Urinary bladder (tissue), 4 donors: ENCODE measurements around the gene MAPRE2. TPM values are rescaled to one million over a fixed set of nuclear protein-coding genes. Genes with fewer than 3 reads are reported as not detected.

Source experiments
- DNase-seq: peaks from one replicate; pipeline ENCODE4 v3.0.0-alpha.2; 2015; ENCODE audit errors: extremely low spot score
- H3K27ac ChIP-seq: one replicate; pipeline ENCODE4 v1.5.1; 2013; ENCODE audit warnings: low read depth, mild to moderate bottlenecking, moderate library complexity
- H3K36me3 ChIP-seq: one replicate; pipeline ENCODE4 v1.6.1; 2013; ENCODE audit warnings: mild to moderate bottlenecking, moderate library complexity; ENCODE audit not compliant: insufficient read depth
- H3K4me1 ChIP-seq: one replicate; pipeline ENCODE4 v1.6.1; 2013; ENCODE audit warnings: mild to moderate bottlenecking, moderate library complexity; ENCODE audit not compliant: insufficient read depth
- H3K4me3 ChIP-seq: one replicate; pipeline ENCODE4 v1.5.1; 2013; ENCODE audit warnings: low read depth, low read length
- WGBS: extraction: QIAGEN DNeasy Blood & Tissue Kit; methylation state at CpG from one replicate; pipeline ENCODE4 v1.1.7; 2013; 5-methylcytosine and 5-hydroxymethylcytosine counted together
- polyA plus RNA-seq: library from polyadenylated mRNA; stranded (reverse); fragments of 200-250 nt; gene quantifications from one replicate; pipeline ENCODE4 v1.2.3, GENCODE V29; 2013
- total RNA-seq: library from RNA; depleted of rRNA; stranded (reverse); fragments of >200 nt; gene quantifications from one replicate; pipeline ENCODE4 v1.2.3, GENCODE V29; 2014
- donor health status: healthy with polysubstance abuse.
- donor health status: healthy.

Gene MAPRE2
- total and polyA plus RNA-seq, 2 donors: 21.7 to 42.0 TPM

GRCh38 chr18:35083174-35083712 lies 42.0 kb downstream of the MAPRE2 start:
- Histone ChIP-seq H3K4me3 (no peak overlapping the region), H3K4me1 (peaks cover 1% of the 10 kb centered on the region), H3K27ac (no peak overlapping the region), H3K36me3 (peaks cover 3% of the 10 kb centered on the region)
- WGBS: 88% methylated on average over 3 of the region's 3 CpGs
- no peak for DNase-seq

DNA sequence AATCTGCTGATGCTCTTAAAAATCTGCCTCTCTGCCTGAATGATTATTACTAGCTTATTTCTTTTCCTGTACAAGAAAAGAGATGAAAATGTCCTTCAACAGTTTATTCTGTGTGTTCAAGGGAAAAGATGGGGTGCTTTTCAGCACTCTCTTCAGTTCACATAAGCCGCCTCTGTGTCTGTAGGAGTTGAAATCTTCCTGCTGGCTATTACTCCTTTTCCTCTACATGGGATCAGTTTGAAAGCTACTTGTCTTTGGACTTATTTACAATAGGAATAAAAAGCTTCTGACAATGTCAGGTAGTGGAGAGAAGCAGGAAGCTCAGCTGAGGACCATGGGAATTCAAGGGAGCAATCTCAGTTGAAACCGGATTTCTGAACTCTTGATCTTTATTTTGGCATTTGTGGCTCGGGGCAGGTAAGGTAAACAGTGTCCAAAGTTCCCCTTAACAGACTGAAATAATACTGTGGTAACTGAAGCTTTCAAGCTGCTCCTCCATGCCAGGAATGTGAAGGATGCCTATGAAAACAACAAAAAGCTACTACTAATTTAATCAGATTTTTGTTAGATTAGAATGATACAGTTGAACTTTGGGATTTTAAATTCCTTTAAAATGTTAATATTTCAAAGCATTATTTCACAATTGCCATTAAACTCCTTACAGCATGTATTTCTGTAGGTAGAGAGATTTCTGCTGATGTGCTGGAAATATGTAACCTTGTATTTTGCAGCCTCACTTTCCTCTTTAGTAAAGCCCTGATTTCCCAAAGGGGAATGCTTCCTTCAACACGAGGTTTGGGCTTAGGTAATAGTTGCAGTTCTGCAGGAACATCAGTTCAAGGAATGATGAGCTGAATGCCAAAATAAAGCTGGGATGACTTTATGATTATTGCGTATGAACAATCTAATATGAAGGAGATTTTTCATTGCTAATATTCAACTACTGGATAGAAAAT lies 43.6 kb downstream of the MAPRE2 start:
- Histone ChIP-seq H3K4me3 (no peak overlapping the region), H3K4me1 (peaks cover 1% of the 10 kb centered on the region), H3K27ac (no peak overlapping the region), H3K36me3 (peaks cover 3% of the 10 kb centered on the region)
- no peak for DNase-seq
- 66% methylated on average over 5 of the region's 5 CpGs for WGBS

DNA sequence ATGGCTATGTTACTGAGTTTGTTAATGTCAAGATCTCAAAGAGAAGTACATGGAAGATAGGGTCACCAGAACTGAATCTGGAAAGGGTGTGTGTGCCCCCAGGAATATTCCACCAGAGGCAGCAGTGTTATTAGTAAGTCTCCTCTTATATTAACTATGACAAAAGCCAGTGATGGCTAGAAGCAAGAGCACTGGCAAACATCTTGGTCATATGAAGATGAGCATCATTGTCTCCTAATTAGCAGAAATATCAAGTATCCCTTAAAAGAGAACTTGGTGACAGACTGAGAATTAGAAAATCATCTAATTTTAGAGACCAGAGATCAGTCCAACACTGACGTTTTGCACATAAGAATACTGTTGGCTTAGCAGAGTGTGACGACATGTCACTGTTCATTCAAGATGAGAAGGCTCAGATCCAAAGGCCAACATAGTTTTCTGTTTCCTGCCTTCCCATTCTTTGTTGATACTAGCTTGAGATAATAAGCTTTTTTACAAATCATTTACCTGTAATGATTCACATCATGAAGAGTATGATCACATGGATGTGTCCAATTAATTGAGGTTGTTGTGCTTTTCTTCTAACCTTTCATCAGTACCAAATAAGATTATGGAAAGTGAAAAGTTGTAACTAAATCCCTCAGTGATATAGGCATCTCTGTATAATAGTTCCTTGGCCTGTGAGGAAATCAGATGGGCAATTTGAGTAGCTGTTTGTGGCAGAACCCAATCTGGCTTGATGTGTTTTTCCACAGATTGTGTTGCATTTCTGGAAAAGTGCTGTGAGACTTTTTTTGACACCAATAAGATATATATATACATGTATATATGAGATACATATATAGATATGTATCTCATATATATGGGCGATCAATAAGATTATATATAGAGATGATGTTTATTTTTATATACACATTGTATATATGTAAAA lies 44.5 kb downstream of the MAPRE2 start:
- WGBS: 72% methylated on average over 3 of the region's 3 CpGs
- Histone ChIP-seq H3K4me1 (peaks cover 1% of the 10 kb centered on the region), H3K27ac (no peak overlapping the region), H3K4me3 (no peak overlapping the region), H3K36me3 (peaks cover 3% of the 10 kb centered on the region)
- no peak for DNase-seq

DNA sequence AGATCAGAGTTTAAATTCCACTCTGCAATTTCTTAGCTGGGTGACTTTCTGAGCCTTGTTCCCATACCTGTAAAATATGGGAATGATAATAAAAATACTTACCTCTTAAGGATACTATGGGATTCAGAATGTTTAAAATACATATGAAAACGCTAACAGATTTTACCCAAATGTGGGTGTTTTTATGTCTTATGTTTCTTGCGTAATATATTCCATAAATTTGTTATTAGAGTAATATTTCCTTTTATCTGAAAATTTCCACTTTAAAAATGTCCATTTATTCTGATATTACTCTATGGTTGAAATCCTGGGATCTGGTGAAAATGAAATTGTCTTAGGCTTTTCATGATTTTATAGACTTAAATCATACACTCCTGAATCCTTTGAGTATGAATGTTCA lies 45.5 kb downstream of the MAPRE2 start:
- H3K4me1 ChIP-seq: peaks cover 1% of the 10 kb centered on the region

DNA sequence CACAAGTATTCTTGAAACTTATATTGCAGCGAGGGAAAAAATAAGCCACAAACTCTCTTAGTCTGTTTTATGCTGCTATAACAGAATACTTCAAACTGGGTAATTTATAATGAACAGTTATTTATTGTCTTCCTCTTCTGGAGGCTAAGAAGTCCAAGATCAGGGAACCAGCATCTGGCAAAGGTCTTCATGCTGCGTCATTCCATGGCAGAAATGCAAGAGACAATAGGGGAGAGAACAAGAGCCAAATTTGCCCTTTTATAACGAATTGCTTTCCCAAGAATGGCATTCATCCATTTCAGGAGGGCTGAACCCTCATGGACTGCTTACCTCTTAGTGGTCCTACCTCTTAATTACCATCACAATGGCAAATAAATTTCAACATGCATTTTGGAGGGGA lies 46.5 kb downstream of the MAPRE2 start:
- Histone ChIP-seq H3K27ac (no peak overlapping the region), H3K4me3 (no peak overlapping the region), H3K4me1 (peaks cover 1% of the 10 kb centered on the region), H3K36me3 (peaks cover 3% of the 10 kb centered on the region)
- DNase-seq: no peak
- WGBS: 90% methylated on average over 3 of the region's 3 CpGs

More for the DNA sequence above, 45.5 kb downstream of the MAPRE2 start:
- H3K27ac ChIP-seq: no peak overlapping the region
- 98% methylated on average over 2 of the region's 2 CpGs for WGBS
- DNase-seq: no peak
- peaks cover 3% of the 10 kb centered on the region for H3K36me3 ChIP-seq
- no peak overlapping the region for H3K4me3 ChIP-seq

GRCh38 chr18:35088921-35089320 lies 47.7 kb downstream of the MAPRE2 start:
- Histone ChIP-seq H3K4me3 (no peak overlapping the region), H3K4me1 (peaks cover 1% of the 10 kb centered on the region), H3K36me3 (peaks cover 3% of the 10 kb centered on the region), H3K27ac (no peak overlapping the region)
- WGBS: 90% methylated on average over 3 of the region's 3 CpGs
- DNase-seq: no peak

GRCh38 chr18:35089382-35089781 lies 48.2 kb downstream of the MAPRE2 start:
- H3K4me3 ChIP-seq: no peak overlapping the region
- DNase-seq: no peak
- peaks cover 3% of the 10 kb centered on the region for H3K36me3 ChIP-seq
- no peak overlapping the region for H3K27ac ChIP-seq
- WGBS: 84% methylated on average over 1 of the region's 1 CpG
- peaks cover 1% of the 10 kb centered on the region for H3K4me1 ChIP-seq

DNA sequence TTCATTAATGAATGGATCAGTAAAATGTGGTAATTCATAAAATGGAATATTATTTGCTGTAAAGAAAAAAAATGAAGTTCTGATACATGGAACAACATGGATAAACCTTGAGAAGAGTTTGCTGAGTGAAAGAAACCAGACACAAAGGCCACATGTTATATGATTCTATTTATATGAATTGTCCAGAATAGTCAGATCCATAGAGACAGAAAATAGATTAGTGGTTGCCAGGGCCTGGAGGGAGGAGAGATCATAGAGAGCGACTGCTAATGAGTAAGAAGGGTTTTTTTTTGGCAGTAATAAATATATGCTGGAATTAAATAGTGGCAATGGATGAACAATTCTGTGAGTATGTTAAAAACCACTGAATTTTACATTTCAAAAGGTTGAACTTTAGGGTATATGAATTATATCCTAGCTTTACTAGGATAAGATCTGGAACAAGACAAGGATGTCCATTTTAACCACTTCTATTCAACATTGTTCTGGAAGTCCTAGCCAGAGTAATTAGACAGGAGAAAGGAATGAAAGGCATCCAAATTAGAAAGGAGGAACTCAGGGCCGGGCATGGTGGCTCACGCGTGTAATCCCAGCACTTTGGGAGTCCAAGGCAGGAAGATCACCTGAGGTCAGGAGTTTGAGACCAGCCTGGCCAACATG lies 48.8 kb downstream of the MAPRE2 start:
- Histone ChIP-seq H3K27ac (no peak overlapping the region), H3K36me3 (peaks cover 3% of the 10 kb centered on the region), H3K4me3 (no peak overlapping the region), H3K4me1 (no peaks in the 10 kb centered on the region)
- DNase-seq: no peak
- 85% methylated on average over 4 of the region's 4 CpGs for WGBS

- WGBS: 86% methylated on average over 2 of the region's 2 CpGs
- no peak overlapping the region for H3K4me3 ChIP-seq
- DNase-seq: no peak
- no peak overlapping the region for H3K27ac ChIP-seq
- no peaks in the 10 kb centered on the region for H3K36me3 ChIP-seq
- no peaks in the 10 kb centered on the region for H3K4me1 ChIP-seq
Observed at GRCh38 chr18:35091841-35092240, 50.6 kb downstream of the MAPRE2 start.

DNA sequence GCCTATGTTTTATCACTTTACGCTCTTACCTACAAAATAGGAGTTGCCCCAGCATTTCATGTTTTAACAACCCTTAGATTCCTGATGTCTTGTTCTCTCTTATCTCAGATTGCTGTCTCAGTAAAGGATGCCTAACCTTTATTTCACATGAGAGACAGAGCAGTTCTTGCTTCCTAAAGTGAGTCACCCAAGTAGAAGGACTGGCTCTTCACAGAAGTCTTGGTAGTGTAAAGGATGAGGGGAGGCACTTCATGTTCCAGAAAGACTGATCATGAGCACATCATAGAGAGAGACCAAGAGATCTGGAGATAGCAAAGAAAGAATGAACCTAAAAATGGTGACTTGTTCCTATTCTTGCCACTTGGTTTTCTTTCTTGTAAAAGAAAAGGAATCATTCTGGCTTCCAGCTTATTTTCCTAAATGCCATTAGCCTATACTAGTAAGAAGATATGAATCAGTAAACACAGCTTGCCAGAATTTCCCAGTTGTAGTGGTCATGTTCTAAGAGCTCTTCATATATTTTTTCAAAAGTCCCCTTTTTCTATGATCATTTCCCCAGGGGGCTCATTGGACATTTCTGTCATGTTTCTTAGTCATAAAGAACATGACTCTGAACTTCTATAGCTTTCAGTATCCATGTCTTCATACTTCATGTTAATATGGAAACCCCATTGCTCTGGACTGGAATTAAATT lies 54.9 kb downstream of the MAPRE2 start:
- no peak for DNase-seq
- H3K4me3 ChIP-seq: no peak overlapping the region
- H3K4me1 ChIP-seq: no peaks in the 10 kb centered on the region
- 92% methylated on average over 1 of the region's 1 CpG for WGBS
- no peak overlapping the region for H3K27ac ChIP-seq
- no peaks in the 10 kb centered on the region for H3K36me3 ChIP-seq

DNA sequence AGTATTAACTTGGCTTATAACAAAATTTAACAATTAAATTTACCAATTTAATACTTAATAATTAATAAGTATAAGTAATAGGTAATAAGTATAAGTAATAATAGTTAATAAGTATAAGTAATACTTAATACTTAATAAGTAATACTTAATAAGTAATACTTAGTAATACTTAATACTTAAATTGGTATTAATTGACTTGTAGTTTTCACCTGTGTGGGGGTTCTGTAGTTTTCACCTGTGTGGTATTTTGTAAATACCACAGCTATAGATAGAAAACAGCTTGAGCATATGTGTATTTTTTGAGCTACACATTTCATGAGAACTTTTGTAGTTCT lies 55.4 kb downstream of the MAPRE2 start:
- Histone ChIP-seq H3K36me3 (no peaks in the 10 kb centered on the region), H3K4me3 (no peak overlapping the region), H3K27ac (no peak overlapping the region), H3K4me1 (no peaks in the 10 kb centered on the region)
- no peak for DNase-seq

DNA sequence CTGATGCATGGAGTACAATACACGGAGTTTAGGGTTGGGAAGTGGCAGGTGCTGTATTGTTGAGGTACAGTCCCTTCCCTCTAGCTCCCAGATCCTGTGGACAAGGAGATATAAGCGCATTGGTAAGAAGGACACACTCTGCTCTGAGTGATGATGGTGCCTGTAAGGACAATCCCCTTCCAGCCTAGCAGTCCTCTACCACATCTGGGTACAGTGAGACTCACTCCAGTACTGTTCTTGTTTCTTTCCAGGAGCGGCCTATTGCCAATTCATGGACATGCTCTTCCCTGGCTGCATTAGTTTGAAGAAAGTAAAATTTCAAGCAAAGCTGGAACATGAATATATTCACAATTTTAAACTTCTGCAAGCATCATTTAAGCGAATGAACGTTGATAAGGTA lies 56.0 kb downstream of the MAPRE2 start:
- no peak for DNase-seq
- Histone ChIP-seq H3K36me3 (no peaks in the 10 kb centered on the region), H3K4me1 (no peaks in the 10 kb centered on the region), H3K27ac (no peak overlapping the region), H3K4me3 (no peak overlapping the region)
- 97% methylated on average over 5 of the region's 5 CpGs for WGBS

DNA sequence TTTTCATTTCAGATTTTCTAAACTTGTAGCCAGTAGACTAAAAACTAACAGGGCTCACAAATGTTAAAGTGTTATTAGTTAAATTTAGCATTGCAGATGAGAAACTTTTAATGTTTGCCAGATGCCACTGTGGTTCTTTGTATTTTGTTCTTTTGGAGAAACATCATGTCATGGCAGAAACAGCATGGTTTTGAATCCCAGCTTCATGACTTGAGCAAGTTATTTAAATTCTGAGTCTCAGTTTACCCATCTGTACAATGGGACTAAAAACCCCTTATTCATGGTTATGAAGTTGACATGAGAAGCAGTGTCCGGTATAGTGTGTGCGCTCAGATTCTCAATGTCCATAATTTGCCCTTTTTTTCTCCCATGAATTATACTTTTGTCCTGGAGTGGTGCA lies 56.5 kb downstream of the MAPRE2 start:
- WGBS: 97% methylated on average over 2 of the region's 2 CpGs
- Histone ChIP-seq H3K27ac (no peak overlapping the region), H3K36me3 (no peaks in the 10 kb centered on the region), H3K4me1 (no peaks in the 10 kb centered on the region), H3K4me3 (no peak overlapping the region)
- DNase-seq: no peak
